COLO829 (cell line): ENCODE measurements around the gene MAST4.

Experiments
- DNase-seq: peaks from one replicate; pipeline ENCODE4 v3.0.0; 2012; ENCODE audit warnings: low spot score

The MAST4 gene

GRCh38 chr5:67133217-67133616 lies 537.0 kb downstream of the MAST4 start:
- DNase-seq, result no peak

- peak; percentile 7 for DNase-seq
Observed at GRCh38 chr5:67133776-67134175, 537.6 kb downstream of the MAST4 start.

- DNase-seq, result no peak
Observed at GRCh38 chr5:67135381-67135984, 539.3 kb downstream of the MAST4 start.

GRCh38 chr5:67139030-67139429 lies 542.8 kb downstream of the MAST4 start:
- DNase-seq, result no peak

GRCh38 chr5:67140413-67140812 lies 544.2 kb downstream of the MAST4 start:
- no peak for DNase-seq

- DNase-seq, result no peak
Observed at GRCh38 chr5:67141644-67142043, 545.5 kb downstream of the MAST4 start.

GRCh38 chr5:67142816-67143215 lies 546.6 kb downstream of the MAST4 start:
- no peak for DNase-seq

GRCh38 chr5:67143549-67143948 lies 547.4 kb downstream of the MAST4 start:
- DNase-seq, result no peak

- no peak for DNase-seq
Observed at GRCh38 chr5:67144183-67144639, 548.0 kb downstream of the MAST4 start.

- DNase-seq, result no peak
Observed at GRCh38 chr5:67146574-67146973, 550.4 kb downstream of the MAST4 start.

- no peak for DNase-seq
Observed at GRCh38 chr5:67146981-67147380, 550.8 kb downstream of the MAST4 start.

- no peak for DNase-seq
Observed at GRCh38 chr5:67147760-67148159, 551.6 kb downstream of the MAST4 start.

- no peak for DNase-seq
Observed at GRCh38 chr5:67149057-67149950, 553.1 kb downstream of the MAST4 start.

GRCh38 chr5:67149951-67150523 lies 553.8 kb downstream of the MAST4 start:
- DNase-seq, result no peak

GRCh38 chr5:67152400-67152799 lies 556.2 kb downstream of the MAST4 start:
- DNase-seq, result no peak

- no peak for DNase-seq
Observed at GRCh38 chr5:67153292-67153691, 557.1 kb downstream of the MAST4 start.

- no peak for DNase-seq
Observed at GRCh38 chr5:67154556-67155206, 558.5 kb downstream of the MAST4 start.

GRCh38 chr5:67156976-67157583 lies 560.9 kb downstream of the MAST4 start:
- DNase-seq, result no peak

- no peak for DNase-seq
Observed at GRCh38 chr5:67160272-67160671, 564.1 kb downstream of the MAST4 start.

- peak; percentile 22 for DNase-seq
Observed at GRCh38 chr5:67160985-67161384, 564.8 kb downstream of the MAST4 start.

GRCh38 chr5:67161767-67162166 lies 565.6 kb downstream of the MAST4 start:
- DNase-seq, result no peak

GRCh38 chr5:67163231-67163756 lies 567.1 kb downstream of the MAST4 start:
- DNase-seq, result no peak
